ENCODE data around the gene ABAT. TPM values are rescaled to one million over a fixed set of nuclear protein-coding genes. Genes with fewer than 3 reads are reported as not detected.

The ABAT gene
- total and polyA plus RNA-seq, 2 of the 8 experiments (the other 6 are each of a cell fraction or from before 2014, with no cell fraction given), result 6.4 to 8.4 TPM

GRCh38 chr16:8630255-8630953 lies 44.0 kb upstream of the ABAT start:
- POLR2A ChIA-PET (ENCODE audit: partially characterized antibody), result interaction anchor here (0.7 to 2.1 kb wide), 4 partner anchors 8 to 22 kb away, joined by 3 to 10 read pairs (median 6); partner anchors contain the start of gene METTL22
- Histone ChIP-seq H4K20me1 (replicated peaks in 1 of 2; ENCODE audit: control insufficient read depth in 1 of 2, insufficient read depth in 2 of 2, low read length in 2 of 2) (peaks cover 8 to 25% of the 10 kb centered on the region in 2 experiments), H3K9me3 (ENCODE audit: insufficient read depth in 2 of 2, low read depth in 1 of 2, low read length in 1 of 2) (no peaks in the 10 kb centered on the region), H2BK5ac (ENCODE audit: low read depth, low read length) (no peak overlapping the region), H4K8ac (ENCODE audit: extremely low read depth, insufficient read depth, low read length) (no peak overlapping the region), H4K5ac (ENCODE audit: insufficient read length, low read depth, low read length) (no peak overlapping the region), H3K79me1 (ENCODE audit: low read depth, low read length) (peaks cover 11% of the 10 kb centered on the region), H3K4me1 (replicated peaks in 1 of 4; ENCODE audit: control insufficient read depth in 3 of 4, insufficient read depth in 4 of 4, low read length in 3 of 4) (no peaks in the 10 kb centered on the region), H3K56ac (replicated peaks; ENCODE audit: insufficient read length, low read depth, low read length) (no peak overlapping the region), H3K27me3 (replicated peaks in 1 of 4; ENCODE audit: control insufficient read depth in 3 of 4, extremely low read depth in 1 of 4, insufficient read depth in 3 of 4, low read length in 3 of 4) (no peaks in the 10 kb centered on the region), H3K36me3 (ENCODE audit: control insufficient read depth in 2 of 4, insufficient read depth in 4 of 4, low read length in 3 of 4) (peaks cover 36 to 75% (median 64%) of the 10 kb centered on the region in 4 experiments), H2BK120ac (replicated peaks; ENCODE audit: low read depth, low read length) (no peak overlapping the region), H2AK5ac (ENCODE audit: low read depth, low read length) (no peak overlapping the region), H2BK12ac (ENCODE audit: low read depth, low read length) (no peak overlapping the region), H2AFZ (ENCODE audit: low read length) (no peak overlapping the region), H2BK15ac (ENCODE audit: low read length) (no peak overlapping the region), H3K14ac (ENCODE audit: insufficient read length) (no peak overlapping the region), H3K27ac (ENCODE audit: low read depth, low read length) (no peak overlapping the region), H3K18ac (ENCODE audit: extremely low read depth, low read length) (no peak overlapping the region), H2BK20ac (ENCODE audit: low read length) (no peak overlapping the region), H3K4ac (replicated peaks; ENCODE audit: insufficient read length, low read depth, low read length) (no peak overlapping the region), H3K23me2 (ENCODE audit: low read depth, low read length) (no peaks in the 10 kb centered on the region; the same call in 1 of the 2 replicates), H3K9ac (replicated peaks in 1 of 4; ENCODE audit: extremely low read depth in 1 of 4, low read depth in 3 of 4, low read length in 3 of 4) (no peak overlapping the region; a peak in 1 of 7 replicates), H3K4me2 (ENCODE audit: insufficient read depth in 1 of 2, low read depth in 2 of 2, low read length in 2 of 2) (no peak overlapping the region), H3K79me2 (ENCODE audit: control insufficient read depth in 1 of 2, insufficient read depth in 2 of 2, low read length in 2 of 2) (peaks cover 0 to 6% of the 10 kb centered on the region in 2 experiments; a peak in 1 of 4 replicates), H4K91ac (replicated peaks; ENCODE audit: insufficient read length, low read length) (no peak overlapping the region), H3K23ac (ENCODE audit: insufficient read length) (no peak overlapping the region), H3K4me3 (ENCODE audit: extremely low read depth in 1 of 4, insufficient read depth in 2 of 4, low read depth in 3 of 4, low read length in 4 of 4) (no peak overlapping the region)
- 89% methylated on average over 11 of the region's 11 CpGs; no CpG with 5 or more reads in 1 of the 2 experiments for WGBS, 2 experiments (ENCODE audit: extremely low coverage in 1 of 2, insufficient coverage in 1 of 2, insufficient read length in 1 of 2, insufficient replicate concordance in 2 of 2, low coverage in 1 of 2, low lambda C conversion rate in 2 of 2, missing lambda C conversion rate in 1 of 2)
- TF ChIP-seq MAFK (IDR thresholded peaks at IDR 0.05; ENCODE audit: low read depth, low read length) (no peak), EGR1 (IDR thresholded peaks at IDR 0.05; ENCODE audit: borderline replicate concordance, low read depth, low read length) (no peak), CBX8 (IDR thresholded peaks at IDR 0.05; ENCODE audit: borderline replicate concordance, low read depth, low read length) (no peak), POLR2A (IDR thresholded peaks at IDR 0.05; ENCODE audit: control extremely low read depth in 1 of 2, low read depth in 2 of 2, low read length in 2 of 2) (no peak), FOSL1 (IDR thresholded peaks at IDR 0.05; ENCODE audit: insufficient read depth, low read depth, low read length) (no peak), MAX (IDR thresholded peaks at IDR 0.05) (no peak), CBX5 (IDR thresholded peaks at IDR 0.05; ENCODE audit: low read depth, low read length) (no peak)
- no peak for FAIRE-seq
- CTCF ChIA-PET (ENCODE audit: partially characterized antibody), result interaction anchor here (1.2 to 24.1 kb wide), 5 partner anchors 6 to 59 kb away, joined by 3 to 416 read pairs (median 5); no protein-coding TSS in a partner anchor
- DNase-seq (ENCODE audit: low read depth in 1 of 2, low spot score in 2 of 2), result no peak
